Activated naive CD8-positive, alpha-beta T cell treated with anti-CD3 and anti-CD28 coated beads, Interleukin-2, amount 50 U/mL, for 16 hours (primary cell): ENCODE measurements around the gene SNORC.
"Not testable (repeated sequence)": the region's sequence is repeated elsewhere in the genome, so short reads cannot be mapped to it uniquely, and the experiment has no call there.

ENCODE experiments used
- DNase-seq: peaks from one replicate; pipeline ENCODE4 v3.0.0-alpha.2; 2020; ENCODE audit warnings: low read depth, low spot score

SNORC gene

GRCh38 chr2:232896720-232897597, 26.9 kb downstream of the SNORC start:
- no peak for DNase-seq

GRCh38 chr2:232897598-232898408, 27.7 kb downstream of the SNORC start:
- DNase-seq: no peak

- no peak for DNase-seq
These were observed 28.8 kb downstream of the SNORC start for GRCh38 chr2:232898592-232899543.

- no peak for DNase-seq
These were observed 31.0 kb downstream of the SNORC start for GRCh38 chr2:232900811-232901735.

GRCh38 chr2:232901736-232902578, 31.9 kb downstream of the SNORC start:
- DNase-seq: no peak

- DNase-seq: no peak
These were observed 33.9 kb downstream of the SNORC start for GRCh38 chr2:232903989-232904388.

GRCh38 chr2:232906867-232907717, 37.0 kb downstream of the SNORC start:
- DNase-seq: not testable (repeated sequence)

- DNase-seq: not testable (repeated sequence)
These were observed 37.6 kb downstream of the SNORC start for GRCh38 chr2:232907718-232908085.

- no peak for DNase-seq
These were observed 38.6 kb downstream of the SNORC start for GRCh38 chr2:232908695-232909094.

- DNase-seq: no peak
These were observed 40.3 kb downstream of the SNORC start for GRCh38 chr2:232910376-232910775.

GRCh38 chr2:232911712-232912277, 41.7 kb downstream of the SNORC start:
- no peak for DNase-seq

- DNase-seq: no peak
These were observed 43.8 kb downstream of the SNORC start for GRCh38 chr2:232913903-232914302.

- no peak for DNase-seq
These were observed 49.1 kb downstream of the SNORC start for GRCh38 chr2:232919141-232919540.

GRCh38 chr2:232920055-232920454, 50.0 kb downstream of the SNORC start:
- no peak for DNase-seq

- DNase-seq: no peak
These were observed 50.7 kb downstream of the SNORC start for GRCh38 chr2:232920760-232921159.

- DNase-seq: no peak
These were observed 54.4 kb downstream of the SNORC start for GRCh38 chr2:232924433-232924832.

GRCh38 chr2:232925153-232925820, 55.2 kb downstream of the SNORC start:
- DNase-seq: no peak

- DNase-seq: no peak
These were observed 55.7 kb downstream of the SNORC start for GRCh38 chr2:232925821-232926156.
